ENCODE data around the gene PIKFYVE.

DNA sequence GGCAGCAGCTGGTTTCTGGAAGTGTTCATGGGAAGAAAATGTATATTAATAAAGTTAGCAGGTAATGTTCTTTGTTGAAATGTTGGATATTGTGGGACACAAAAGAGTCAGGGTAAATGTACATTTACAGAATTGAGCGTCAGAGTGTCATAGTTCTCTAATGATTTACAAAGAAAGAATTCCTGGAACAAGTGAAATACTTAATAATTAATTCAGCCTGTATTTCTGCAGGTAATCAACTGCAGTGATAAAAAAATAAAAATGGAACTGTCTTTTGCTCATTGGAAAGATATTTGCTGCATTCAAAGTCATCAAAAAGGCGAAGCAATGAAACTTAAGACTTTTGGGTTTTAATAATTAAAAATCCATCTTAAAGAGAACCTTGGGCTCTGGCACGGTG lies 113.1 kb downstream of the PIKFYVE start:
- TF ChIP-seq, protein P1, sequence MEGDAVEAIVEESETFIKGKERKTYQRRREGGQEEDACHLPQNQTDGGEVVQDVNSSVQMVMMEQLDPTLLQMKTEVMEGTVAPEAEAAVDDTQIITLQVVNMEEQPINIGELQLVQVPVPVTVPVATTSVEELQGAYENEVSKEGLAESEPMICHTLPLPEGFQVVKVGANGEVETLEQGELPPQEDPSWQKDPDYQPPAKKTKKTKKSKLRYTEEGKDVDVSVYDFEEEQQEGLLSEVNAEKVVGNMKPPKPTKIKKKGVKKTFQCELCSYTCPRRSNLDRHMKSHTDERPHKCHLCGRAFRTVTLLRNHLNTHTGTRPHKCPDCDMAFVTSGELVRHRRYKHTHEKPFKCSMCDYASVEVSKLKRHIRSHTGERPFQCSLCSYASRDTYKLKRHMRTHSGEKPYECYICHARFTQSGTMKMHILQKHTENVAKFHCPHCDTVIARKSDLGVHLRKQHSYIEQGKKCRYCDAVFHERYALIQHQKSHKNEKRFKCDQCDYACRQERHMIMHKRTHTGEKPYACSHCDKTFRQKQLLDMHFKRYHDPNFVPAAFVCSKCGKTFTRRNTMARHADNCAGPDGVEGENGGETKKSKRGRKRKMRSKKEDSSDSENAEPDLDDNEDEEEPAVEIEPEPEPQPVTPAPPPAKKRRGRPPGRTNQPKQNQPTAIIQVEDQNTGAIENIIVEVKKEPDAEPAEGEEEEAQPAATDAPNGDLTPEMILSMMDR (IDR thresholded peaks at IDR 0.05), result no peak
- TF ChIP-seq EZH2phosphoT487 (IDR thresholded peaks at IDR 0.05), result no peak
- TF ChIP-seq EZH2 (IDR thresholded peaks at IDR 0.05), result no peak
